ENCODE data around the gene AATK.

DNA sequence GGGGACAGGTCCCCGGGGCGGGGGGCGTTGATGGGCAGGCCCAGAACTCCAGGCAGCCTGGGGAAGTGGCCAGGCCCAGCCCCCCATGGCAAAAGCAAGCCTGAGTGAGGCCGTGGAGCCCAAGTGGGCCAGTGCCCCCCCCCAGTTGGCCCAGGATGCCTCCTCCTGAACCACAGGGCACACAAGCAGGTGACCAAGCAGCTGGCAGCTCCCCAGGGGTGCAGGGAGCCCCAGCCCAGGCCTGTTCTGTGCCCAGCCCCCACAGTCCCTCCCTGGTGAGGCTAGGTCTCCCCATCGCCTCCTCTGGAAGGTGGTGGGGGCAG lies 38.9 kb downstream of the AATK start:
- TF ChIP-seq, protein P1, sequence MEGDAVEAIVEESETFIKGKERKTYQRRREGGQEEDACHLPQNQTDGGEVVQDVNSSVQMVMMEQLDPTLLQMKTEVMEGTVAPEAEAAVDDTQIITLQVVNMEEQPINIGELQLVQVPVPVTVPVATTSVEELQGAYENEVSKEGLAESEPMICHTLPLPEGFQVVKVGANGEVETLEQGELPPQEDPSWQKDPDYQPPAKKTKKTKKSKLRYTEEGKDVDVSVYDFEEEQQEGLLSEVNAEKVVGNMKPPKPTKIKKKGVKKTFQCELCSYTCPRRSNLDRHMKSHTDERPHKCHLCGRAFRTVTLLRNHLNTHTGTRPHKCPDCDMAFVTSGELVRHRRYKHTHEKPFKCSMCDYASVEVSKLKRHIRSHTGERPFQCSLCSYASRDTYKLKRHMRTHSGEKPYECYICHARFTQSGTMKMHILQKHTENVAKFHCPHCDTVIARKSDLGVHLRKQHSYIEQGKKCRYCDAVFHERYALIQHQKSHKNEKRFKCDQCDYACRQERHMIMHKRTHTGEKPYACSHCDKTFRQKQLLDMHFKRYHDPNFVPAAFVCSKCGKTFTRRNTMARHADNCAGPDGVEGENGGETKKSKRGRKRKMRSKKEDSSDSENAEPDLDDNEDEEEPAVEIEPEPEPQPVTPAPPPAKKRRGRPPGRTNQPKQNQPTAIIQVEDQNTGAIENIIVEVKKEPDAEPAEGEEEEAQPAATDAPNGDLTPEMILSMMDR (conservative IDR thresholded peaks at IDR 0.05 in 1 of 2, IDR thresholded peaks at IDR 0.05 in 1 of 2; ENCODE audit: extremely low read depth in 1 of 2, insufficient read depth in 1 of 2, low read depth in 1 of 2, low read length in 2 of 2), result no peak
- TF ChIP-seq EZH2 (IDR thresholded peaks at IDR 0.05; ENCODE audit: borderline replicate concordance, low read length), result no peak
